ENCODE data around the gene PPM1L.

Gene PPM1L

DNA sequence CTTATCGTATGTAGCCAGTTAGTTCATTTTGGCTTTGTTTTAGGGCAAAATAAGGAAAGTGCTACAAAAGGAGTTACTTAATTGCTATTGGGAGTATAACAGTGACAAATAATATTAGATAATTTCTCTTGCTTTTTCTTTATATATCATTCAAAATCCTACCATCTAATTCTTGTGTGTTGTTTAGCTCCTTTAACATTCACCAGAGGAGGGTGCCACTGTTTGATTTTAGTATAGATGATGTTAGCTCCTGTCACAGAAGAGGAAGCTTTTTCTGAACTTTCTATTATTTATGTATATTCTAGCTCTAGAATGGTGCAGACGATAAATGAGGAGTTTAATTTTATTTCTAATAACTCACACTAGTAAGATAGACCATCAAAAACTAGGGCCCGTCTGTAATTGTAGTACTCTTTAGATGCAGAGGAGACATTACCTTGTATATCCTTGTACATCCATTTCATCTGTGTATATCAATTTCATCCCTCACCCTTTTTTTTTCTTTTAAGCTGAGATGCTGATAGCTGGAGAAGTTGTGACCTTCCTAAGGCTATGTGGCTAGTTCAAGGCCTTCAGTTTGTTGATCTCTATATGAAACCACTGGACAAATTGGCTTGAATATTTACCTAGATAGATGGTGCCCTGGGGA, 3.0 kb downstream of the PPM1L start:
- DNase-seq (ENCODE audit: extremely low read depth in 1 of 2, low read depth in 1 of 2), result no peak

DNA sequence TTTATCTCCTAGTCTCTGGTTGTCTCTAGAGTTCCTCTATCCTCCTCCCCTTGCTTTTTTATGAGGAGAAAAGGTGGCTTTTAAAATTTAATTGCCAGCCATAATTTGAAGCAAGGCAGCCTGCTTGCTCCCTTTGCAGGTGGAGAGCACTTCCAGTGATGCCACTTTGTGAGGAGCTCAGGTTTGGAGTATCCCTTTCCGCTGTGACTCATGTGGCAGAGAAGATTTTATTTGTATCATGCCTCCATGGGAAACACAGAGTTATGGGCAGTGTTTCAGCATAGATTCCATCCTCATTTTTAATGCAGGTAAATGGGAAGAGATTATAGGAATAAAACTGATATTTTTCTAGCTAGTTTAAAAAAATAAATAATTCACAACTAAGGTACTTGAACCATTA, 7.0 kb downstream of the PPM1L start:
- no peak for DNase-seq (ENCODE audit: extremely low read depth in 1 of 2, low read depth in 1 of 2)

GRCh38 chr3:160765211-160765610, 9.2 kb downstream of the PPM1L start:
- no peak for DNase-seq (ENCODE audit: extremely low read depth in 1 of 2, low read depth in 1 of 2)

GRCh38 chr3:160768031-160768430, 12.0 kb downstream of the PPM1L start:
- DNase-seq (ENCODE audit: extremely low read depth in 1 of 2, low read depth in 1 of 2), result no peak

GRCh38 chr3:160768918-160769317, 12.9 kb downstream of the PPM1L start:
- no peak for DNase-seq (ENCODE audit: extremely low read depth in 1 of 2, low read depth in 1 of 2)

DNA sequence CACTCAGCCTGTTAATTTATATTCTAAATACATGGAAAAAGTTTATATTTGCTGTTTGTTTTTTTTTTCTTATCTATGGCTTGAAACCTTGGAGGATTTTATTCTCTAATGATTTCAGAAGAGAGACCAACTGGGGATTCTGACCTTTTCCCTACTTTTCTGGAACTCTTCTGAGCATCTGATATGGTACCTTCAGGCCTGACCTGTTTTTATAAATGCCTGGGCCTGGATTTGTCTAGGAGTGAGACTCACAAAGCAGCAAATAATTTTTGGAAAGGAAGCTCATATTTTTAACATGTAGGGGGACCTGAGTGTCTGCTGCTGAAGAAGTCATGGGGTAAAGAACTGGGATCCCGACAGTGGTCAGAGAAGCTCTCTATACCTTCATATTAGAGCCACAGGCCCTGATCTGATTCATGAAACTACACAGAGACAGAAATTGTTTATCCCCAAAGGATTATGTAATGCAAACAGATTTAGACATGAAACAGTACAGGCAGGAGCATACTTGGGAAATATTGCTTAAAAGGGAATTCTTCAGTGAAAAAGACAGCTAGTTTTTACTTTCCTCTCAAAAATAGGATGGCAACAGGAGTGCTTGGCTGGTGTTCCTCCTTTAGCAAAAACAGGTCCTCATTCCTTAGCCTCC, 15.9 kb downstream of the PPM1L start:
- DNase-seq (ENCODE audit: extremely low read depth in 1 of 2, low read depth in 1 of 2), result no peak

- no peak for DNase-seq (ENCODE audit: extremely low read depth in 1 of 2, low read depth in 1 of 2)
Observed at GRCh38 chr3:160773722-160774121, 17.7 kb downstream of the PPM1L start.

- no peak for DNase-seq (ENCODE audit: extremely low read depth in 1 of 2, low read depth in 1 of 2)
Observed at GRCh38 chr3:160774172-160774571, 18.1 kb downstream of the PPM1L start.

- no peak for DNase-seq (ENCODE audit: extremely low read depth in 1 of 2, low read depth in 1 of 2)
Observed at GRCh38 chr3:160778480-160778879, 22.4 kb downstream of the PPM1L start.

DNA sequence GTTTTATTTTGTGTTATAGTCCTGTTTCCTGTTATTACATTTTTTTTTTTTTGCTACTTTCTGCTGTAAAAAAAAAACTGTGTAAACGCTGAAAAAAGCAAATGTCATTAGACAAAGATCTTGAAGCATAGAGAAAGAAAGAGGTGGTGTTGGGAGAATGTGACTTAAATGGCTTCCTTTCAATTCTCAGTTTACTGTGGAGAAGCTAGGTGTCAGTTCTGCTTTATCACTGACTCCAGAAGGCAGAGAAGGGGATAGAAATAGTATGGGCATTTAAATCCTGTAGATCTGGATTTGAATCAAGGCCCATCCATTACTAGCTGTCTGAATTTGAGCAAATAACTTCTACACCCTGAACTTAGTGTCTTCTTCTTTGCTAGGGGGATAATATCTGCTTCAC, 23.0 kb downstream of the PPM1L start:
- DNase-seq (ENCODE audit: extremely low read depth in 1 of 2, low read depth in 1 of 2), result no peak

DNA sequence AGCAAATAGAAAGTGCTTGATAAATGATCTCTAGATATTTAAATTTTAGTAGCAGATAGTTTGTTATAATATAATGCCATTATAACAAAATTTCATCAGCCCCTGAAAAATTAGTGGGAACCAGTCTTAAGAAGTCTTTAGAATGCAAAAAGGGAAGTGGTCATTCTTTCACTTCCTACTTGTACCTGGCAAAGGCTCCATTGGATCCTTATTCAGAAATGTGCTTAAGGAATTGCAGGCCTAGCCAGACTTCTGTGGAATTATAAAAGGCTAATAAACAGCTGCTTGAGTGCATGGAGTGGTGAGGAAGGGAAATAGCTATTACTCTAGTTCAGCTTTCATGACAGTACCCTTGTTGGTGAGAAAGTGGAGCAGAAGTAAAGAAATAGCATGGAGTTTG, 24.2 kb downstream of the PPM1L start:
- DNase-seq (ENCODE audit: extremely low read depth in 1 of 2, low read depth in 1 of 2), result no peak

DNA sequence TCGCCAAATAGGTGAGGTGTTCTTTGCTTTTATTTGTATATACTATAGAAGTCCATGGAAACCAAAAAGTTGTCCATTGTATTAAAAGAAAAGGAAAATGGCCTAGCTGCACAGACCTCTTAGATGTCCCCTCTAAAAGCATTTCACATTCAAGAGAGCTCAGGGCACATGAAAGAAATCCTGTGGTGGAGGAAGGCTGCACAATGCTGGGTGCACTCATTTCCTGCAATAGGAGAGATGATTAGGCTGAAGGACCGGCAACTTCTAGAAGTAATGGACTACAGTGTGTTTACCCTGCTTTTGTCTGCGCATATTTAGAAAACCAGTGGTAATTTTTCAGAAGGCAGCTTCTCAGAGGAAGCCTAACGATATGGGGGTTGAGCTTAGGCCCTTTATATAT, 25.4 kb downstream of the PPM1L start:
- no peak for DNase-seq (ENCODE audit: extremely low read depth in 1 of 2, low read depth in 1 of 2)

- no peak for DNase-seq (ENCODE audit: extremely low read depth in 1 of 2, low read depth in 1 of 2)
Observed at GRCh38 chr3:160781863-160782262, 25.8 kb downstream of the PPM1L start.

DNA sequence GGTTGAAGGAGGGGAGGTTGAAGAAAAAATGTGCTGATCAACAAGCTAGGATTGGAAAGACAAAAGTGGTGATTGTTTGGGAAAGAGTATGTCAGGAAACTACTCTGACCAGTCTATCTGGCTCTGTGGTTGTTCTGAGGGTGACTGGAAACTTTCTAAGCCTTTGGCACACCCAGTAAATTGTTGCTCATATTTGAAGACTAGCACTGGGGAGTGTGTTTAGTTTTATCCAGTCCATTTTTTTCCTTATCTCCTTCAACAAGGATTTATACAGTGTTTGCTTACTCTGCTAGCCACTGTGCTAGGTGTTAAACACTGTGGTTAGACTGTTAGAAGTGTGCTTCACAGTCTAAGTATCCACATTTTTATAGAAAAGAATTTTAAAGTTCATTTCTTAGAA, 28.8 kb downstream of the PPM1L start:
- DNase-seq (ENCODE audit: extremely low read depth in 1 of 2, low read depth in 1 of 2), result no peak

- no peak for DNase-seq (ENCODE audit: extremely low read depth in 1 of 2, low read depth in 1 of 2)
Observed at GRCh38 chr3:160790726-160791125, 34.7 kb downstream of the PPM1L start.

DNA sequence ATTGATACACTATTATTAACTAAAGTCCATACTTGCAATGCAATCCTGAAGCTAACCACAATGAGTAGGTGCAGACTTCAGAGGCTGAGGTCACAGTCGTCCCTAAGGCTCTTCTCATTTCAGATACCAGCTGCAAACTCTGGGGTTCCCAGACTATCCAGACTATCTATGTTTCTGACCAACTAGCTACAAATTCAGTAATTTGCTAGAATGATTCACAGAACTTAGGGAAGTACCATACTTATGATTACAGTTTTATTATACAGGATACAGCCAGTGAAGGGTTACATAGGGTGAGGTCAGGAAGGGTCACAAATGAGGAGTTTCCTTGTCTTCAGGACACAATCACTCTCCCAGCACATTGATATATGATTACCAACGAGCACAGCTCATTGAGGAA, 36.5 kb downstream of the PPM1L start:
- DNase-seq (ENCODE audit: extremely low read depth in 1 of 2, low read depth in 1 of 2), result no peak

DNA sequence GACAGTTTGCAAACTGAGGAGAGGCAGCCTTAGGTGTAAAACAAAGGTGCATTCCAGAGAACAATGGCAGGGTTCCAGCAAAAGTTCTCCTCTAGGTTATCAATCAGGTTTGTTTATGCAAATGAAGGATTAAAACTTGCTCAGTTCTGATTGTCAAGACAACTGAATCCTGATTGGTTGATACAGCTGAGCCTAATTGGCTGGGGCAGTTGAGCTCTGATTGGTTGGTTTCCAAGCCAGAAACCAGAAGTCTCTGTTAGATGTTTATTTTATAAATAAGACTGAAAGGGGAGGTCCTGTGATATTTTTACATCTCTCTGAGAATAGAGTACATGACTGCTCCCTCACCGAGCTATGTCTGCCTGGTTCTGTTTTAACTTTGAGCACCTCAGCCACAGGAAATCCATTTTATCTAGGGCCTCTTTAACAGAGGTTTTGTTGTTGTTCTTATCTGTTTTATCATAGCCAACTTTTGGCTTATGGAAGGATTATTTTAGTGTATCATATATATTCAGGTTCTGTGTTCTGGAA, 37.8 kb downstream of the PPM1L start:
- no peak for DNase-seq (ENCODE audit: extremely low read depth in 1 of 2, low read depth in 1 of 2)

DNA sequence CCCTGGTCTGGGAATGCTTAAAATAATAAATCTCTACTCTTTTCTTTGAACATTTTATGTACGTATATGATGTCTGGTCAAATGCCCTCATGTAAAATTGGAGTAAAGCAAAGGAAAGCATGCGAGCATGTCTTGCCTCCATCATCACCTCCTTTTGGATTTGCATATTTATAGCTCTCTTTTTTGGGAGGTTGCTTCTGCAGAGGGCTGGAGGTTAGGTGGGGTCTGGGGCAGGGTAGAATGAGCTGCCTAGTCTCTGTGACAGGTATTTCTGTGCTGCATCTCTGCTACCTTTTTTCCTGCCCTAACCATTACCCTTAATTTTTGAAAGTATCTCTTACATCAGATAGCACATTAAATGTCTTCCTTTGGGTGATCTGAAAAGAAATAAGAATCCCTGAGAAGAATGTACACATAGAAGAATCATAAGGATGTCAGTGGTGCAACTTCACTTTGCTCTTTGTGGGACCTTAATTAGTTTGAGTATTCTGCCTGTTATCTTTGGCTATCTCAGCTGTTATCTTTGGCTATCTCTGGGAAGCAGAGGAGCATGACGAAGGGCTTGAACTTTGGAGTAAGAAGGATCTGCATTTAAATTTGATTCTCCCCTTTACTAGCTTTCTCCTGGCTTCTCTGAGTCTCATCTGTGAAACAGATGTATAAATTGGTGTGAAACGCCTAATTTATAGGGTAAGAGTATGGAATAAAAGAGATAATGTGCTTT, 40.2 kb downstream of the PPM1L start:
- DNase-seq (ENCODE audit: extremely low read depth in 1 of 2, low read depth in 1 of 2), result no peak

DNA sequence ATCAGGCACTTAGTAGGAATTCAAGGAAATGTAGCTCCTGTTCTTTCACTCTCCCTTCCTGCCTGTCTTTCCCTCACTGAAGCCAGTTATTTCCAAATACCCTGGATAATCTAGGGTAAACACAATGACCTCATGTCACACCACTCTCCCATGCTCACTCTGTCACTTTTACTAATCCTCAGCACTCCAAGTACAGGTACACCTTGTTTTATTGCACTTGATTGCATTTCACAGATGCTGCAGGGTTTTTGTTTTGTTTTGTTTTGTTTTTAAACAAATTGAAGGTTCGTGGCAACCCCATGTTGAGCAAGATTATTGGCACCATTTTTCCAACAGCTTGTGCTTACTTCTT, 40.8 kb downstream of the PPM1L start:
- no peak for DNase-seq (ENCODE audit: extremely low read depth in 1 of 2, low read depth in 1 of 2)

DNA sequence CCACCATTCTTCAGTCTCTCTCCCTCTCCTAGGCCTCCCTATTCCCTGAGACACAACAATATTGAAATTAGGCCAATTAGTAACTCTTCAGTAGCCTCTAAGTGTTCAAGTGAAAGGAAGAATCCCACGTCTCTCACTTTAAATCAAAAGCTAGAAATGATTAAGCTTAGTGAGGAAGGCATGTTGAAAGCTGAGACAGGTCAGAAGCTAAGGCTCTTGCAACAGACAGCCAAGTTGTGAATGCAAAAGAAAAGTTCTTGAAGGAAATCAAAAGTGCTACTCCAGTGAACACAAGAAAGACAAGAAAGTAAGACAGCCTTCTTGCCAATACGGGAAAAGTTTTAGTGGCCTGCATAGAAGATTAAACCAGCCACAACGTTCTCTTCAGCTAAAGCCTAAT, 41.3 kb downstream of the PPM1L start:
- DNase-seq (ENCODE audit: extremely low read depth in 1 of 2, low read depth in 1 of 2), result no peak

DNA sequence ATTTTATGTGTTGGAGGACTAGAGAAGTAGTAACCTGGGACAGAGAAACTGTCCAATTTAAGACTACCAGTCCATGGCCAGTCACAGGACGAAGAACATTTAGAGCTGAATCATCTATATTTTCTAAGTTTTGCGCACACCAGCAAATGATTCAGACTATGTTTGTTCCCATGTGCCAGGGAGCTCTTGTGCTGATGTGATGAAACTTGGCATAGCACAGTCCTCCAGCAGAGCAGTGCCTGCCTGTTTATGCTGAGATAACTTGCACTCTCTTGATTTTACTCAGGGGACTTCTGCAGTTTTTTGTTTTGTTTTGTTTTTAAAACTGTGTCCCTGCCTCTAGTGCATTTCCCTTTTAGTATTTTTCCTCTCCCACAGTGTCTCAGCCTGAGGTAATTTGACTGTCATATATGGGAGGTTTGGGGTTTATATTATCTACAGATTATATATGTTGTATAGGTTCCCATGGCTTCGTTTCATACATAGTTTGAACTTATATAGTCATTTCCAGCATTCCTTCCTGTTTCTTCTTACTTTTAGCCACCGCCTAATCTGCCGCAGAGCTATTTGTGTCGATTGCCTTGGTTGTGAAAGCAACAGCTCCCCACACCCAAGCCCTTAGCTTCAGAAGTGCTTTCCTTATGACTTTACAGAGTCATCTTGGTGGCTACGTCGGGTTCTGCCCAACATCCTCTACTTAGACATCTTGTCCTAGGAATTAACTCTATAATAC, 45.5 kb downstream of the PPM1L start:
- no peak for DNase-seq (ENCODE audit: extremely low read depth in 1 of 2, low read depth in 1 of 2)

Measured in activated CD8-positive, alpha-beta memory T cell treated with anti-CD3 and anti-CD28 coated beads for 1 hour (primary cell).